ENCODE results near the gene AHCY.
"Not testable (repeated sequence)": the region's sequence is repeated elsewhere in the genome, so short reads cannot be mapped to it uniquely, and the experiment has no call there.

Gene AHCY

DNA sequence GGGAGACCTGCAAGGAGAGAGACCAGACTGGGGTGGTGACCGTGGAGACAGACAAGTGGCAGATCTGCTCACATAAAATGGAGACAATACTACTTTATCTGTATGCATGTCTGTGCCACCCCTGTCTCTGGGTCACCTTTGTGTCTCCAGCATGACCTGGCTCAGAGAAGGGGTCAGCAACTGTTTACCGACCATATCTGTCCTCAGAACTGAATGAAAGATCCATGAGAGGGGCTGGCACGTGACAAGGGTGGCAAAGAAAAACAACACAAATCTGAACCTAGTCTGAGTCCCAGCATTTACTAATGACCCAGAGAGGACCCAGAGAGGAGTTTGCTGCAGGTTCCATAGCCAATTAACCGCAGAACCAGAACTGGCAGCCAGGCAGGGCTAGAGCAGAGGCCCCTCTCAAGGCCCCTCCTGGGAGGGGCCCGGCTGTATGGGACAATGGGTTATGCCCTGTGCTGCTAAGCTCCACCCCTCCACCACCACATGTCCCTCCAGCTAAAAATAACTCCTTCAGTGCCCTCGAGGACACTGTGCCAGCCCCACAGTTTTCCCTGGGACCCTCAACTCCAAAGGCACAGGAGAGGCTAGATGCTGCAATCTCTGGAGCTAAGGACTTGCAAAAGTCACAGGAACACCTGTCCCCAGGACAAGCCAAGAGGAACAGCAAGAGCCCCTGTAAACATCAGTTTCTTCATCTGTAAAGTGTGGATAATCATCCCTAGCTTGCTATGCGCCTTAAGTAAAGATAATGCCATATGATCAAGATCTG, 2.2 kb downstream of the AHCY start:
- TF ChIP-seq CTCF (IDR thresholded peaks at IDR 0.05; ENCODE audit: insufficient read depth, low read depth, low read length, missing control alignments): no peak
- DNase-seq (ENCODE audit: low read depth): peak; percentile 14
- H3K4me3 ChIP-seq (ENCODE audit: low read depth, low read length): no peak overlapping the region; the same call in 1 of the 2 replicates

DNA sequence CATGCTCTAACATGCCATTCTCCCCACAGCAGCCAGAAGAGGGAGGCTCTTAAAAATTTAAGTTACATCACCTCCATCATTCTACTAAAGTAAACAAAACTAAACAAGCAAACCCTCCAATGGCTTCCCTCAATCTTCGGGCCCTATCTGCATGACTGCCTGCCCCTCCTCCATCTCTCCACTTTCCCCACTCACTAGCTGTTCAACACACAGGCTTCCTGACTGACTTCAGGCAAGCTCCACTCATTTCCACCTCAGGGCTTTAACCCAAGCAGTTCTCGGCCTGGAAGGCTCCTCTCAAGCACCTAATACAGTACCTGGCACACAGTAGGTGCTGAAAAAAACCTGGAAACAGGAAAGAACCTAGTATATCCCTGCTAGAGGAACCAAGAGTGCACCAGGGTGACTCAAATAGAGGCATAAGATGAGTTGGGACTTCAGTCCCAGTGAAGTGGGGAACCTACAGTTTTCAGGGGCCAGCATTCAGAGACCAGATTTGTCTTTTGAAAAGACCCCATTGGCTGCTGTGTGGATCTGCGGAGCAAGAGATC, 2.8 kb downstream of the AHCY start:
- no peak overlapping the region for H3K4me3 ChIP-seq (ENCODE audit: low read depth, low read length)
- no peak for TF ChIP-seq CTCF (IDR thresholded peaks at IDR 0.05; ENCODE audit: insufficient read depth, low read depth, low read length, missing control alignments)
- peak; percentile 10 for DNase-seq (ENCODE audit: low read depth)

DNA sequence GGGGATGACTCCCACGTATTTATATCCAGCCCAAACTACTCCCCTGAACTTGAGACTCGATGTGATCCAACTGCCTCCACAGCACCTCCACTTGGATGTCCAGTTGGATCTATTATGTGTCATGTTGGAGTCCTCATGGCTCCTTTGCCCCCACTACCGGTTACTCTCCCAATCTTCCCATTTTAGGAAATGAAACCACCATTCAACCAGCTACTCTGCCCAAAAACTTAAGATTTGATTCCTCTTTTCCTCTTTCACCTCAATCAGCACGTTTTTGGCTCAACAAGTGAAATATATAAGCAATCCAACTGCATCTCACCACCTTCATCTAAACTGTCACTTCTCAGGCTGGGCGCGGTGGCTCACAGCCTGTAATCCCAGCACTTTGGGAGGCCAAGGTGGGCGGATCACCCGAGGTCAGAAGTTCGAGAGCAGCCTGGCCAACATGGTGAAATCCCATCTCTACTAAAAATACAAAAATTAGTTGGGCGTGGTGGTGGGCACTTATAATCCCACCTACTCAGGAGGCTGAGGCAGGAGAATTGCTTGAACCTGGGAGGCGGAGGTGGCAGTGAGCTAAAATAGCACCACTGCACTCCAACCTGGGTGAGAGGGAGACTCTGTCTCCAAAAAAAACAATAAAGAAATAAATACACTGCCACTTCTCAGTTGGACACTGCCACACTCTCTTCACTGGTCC, 3.4 kb downstream of the AHCY start:
- no peak for TF ChIP-seq CTCF (IDR thresholded peaks at IDR 0.05; ENCODE audit: insufficient read depth, low read depth, low read length, missing control alignments)
- no peak overlapping the region for H3K4me3 ChIP-seq (ENCODE audit: low read depth, low read length)
- no peak for DNase-seq (ENCODE audit: low read depth)

- DNase-seq (ENCODE audit: low read depth); H3K4me3 ChIP-seq (ENCODE audit: low read depth, low read length): not testable (repeated sequence)
Measured at GRCh38 chr20:34298294-34298784, 4.8 kb downstream of the AHCY start.

GRCh38 chr20:34296468-34296867, 6.7 kb downstream of the AHCY start:
- H3K4me3 ChIP-seq (ENCODE audit: low read depth, low read length): no peak overlapping the region
- TF ChIP-seq CTCF (IDR thresholded peaks at IDR 0.05; ENCODE audit: insufficient read depth, low read depth, low read length, missing control alignments): no peak
- no peak for DNase-seq (ENCODE audit: low read depth)

DNA sequence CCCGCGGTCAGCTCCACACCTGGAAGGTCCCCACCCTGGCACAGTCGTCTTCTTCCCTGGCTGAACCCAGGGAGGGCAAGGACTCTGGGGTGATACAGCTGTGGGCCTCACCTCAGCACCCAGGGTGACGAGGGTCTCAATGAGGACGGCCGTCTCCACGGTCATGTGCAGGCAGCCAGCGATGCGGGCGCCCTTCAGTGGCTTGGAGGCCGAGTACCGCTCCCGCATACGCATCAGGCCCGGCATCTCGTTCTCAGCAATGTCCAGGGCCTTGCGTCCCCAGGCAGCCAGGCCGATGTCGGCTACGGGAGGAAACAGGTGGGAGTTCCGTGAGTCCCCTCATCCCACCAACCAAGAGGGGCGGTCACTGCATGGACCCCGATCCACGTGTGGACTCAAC, 7.9 kb downstream of the AHCY start:
- TF ChIP-seq CTCF (IDR thresholded peaks at IDR 0.05; ENCODE audit: insufficient read depth, low read depth, low read length, missing control alignments): no peak
- DNase-seq (ENCODE audit: low read depth): no peak
- H3K4me3 ChIP-seq (ENCODE audit: low read depth, low read length): no peak overlapping the region

GRCh38 chr20:34294563-34294962, 8.6 kb downstream of the AHCY start:
- no peak overlapping the region for H3K4me3 ChIP-seq (ENCODE audit: low read depth, low read length)
- no peak for TF ChIP-seq CTCF (IDR thresholded peaks at IDR 0.05; ENCODE audit: insufficient read depth, low read depth, low read length, missing control alignments)
- no peak for DNase-seq (ENCODE audit: low read depth)

Measured in GM12865 (cell line).